Stomach (tissue), 9 donors: ENCODE measurements around the gene FRMD8. TPM values are rescaled to one million over a fixed set of nuclear protein-coding genes. Genes with fewer than 3 reads are reported as not detected.

Experiments used
- DNase-seq, 2 donors: peaks; one replicate each; pipeline versions ENCODE4 v3.0.0 to v3.0.0-alpha.2; 2013 to 2019
- H3K27ac ChIP-seq, 5 donors: fragments of 200-600 bp in 4 of 5; sonication (generic) in 4 of 5; one replicate each; pipeline ENCODE4 v1.5.1; 2013 to 2019; ENCODE audit warnings: mild to moderate bottlenecking in 1 of 5, moderate library complexity in 1 of 5
- H3K27me3 ChIP-seq, 3 donors: fragments of 200-600 bp; sonication (generic); one replicate each; pipeline ENCODE4 v1.5.1; 2017 to 2019; ENCODE audit warnings: mixed run types in 1 of 3
- H3K36me3 ChIP-seq, 4 donors: fragments of 200-600 bp; sonication (generic); 1 replicate in 3 of 4; 2 replicates in 1 of 4; pipeline ENCODE4 v1.5.1; 2016 to 2019
- H3K4me1 ChIP-seq, 4 donors: fragments of 200-600 bp; sonication (generic); one replicate each; pipeline ENCODE4 v1.5.1; 2016 to 2019
- H3K4me3 ChIP-seq, 4 donors: fragments of 200-600 bp; sonication (generic) in 3 of 4; one replicate each; pipeline ENCODE4 v1.5.1; 2016 to 2019; ENCODE audit warnings: mild to moderate bottlenecking in 1 of 4
- H3K9me3 ChIP-seq, 4 donors: fragments of 200-600 bp; sonication (generic); one replicate each; pipeline ENCODE4 v1.5.1; 2016 to 2019
- EP300 ChIP-seq: sonication (generic); formaldehyde crosslinking; IDR thresholded peaks from one replicate; pipeline ENCODE4 v1.6.1; 2017; ENCODE audit warnings: antibody characterized with exemption
- POLR2A ChIP-seq, 4 donors: fragments of 450-650 bp; IDR thresholded peaks; one replicate each; pipeline ENCODE4 v1.6.1; 2016; ENCODE audit warnings: antibody characterized with exemption in 4 of 4, control low read depth in 2 of 4, mild to moderate bottlenecking in 1 of 4, moderate library complexity in 1 of 4
- POLR2AphosphoS5 ChIP-seq, 3 donors: sonication (generic); formaldehyde crosslinking; IDR thresholded peaks; one replicate each; pipeline ENCODE4 v1.6.1; 2016; ENCODE audit warnings: antibody characterized with exemption in 3 of 3
- WGBS, 5 donors: extraction: QIAGEN DNeasy Blood & Tissue Kit in 3 of 5; methylation state at CpG; one replicate each; pipeline versions ENCODE4 v1.1.5 to v1.1.7; 2013 to 2018; 5-methylcytosine and 5-hydroxymethylcytosine counted together
- intact Hi-C: fragments of 100-400 bp; cut with DNase I; formaldehyde crosslinking; loops from one replicate; pipeline ENCODE4 v1.15.1; 2023; ENCODE audit warnings: low total_unique reads
- polyA plus RNA-seq, 3 donors: library from polyadenylated mRNA; stranded (reverse); fragments of 200-250 nt; gene quantifications; one replicate each; pipeline ENCODE4 v1.2.3, GENCODE V29; 2013
- total RNA-seq, 5 donors: library from RNA; depleted of rRNA; stranded (reverse); fragments of >200 nt; gene quantifications; one replicate each; pipeline versions ENCODE4 v1.1.0 to v1.2.3, GENCODE V29; 2014 to 2016
- TF ChIP-seq, protein P1 (sequence below), 7 experiments: fragments of 450-650 bp in 4 of 7; fragments of 200-600 bp in 3 of 7; sonication (generic) in 3 of 7; IDR thresholded peaks; one replicate each; pipeline ENCODE4 v1.5.1; 2016 to 2019; ENCODE audit warnings: antibody characterized with exemption in 7 of 7, control low read depth in 2 of 7, mild to moderate bottlenecking in 1 of 7
- donor health status: healthy with polysubstance abuse.
- donor health status: Bipolar disorder and iron deficiency.
- donor health status: healthy.

The FRMD8 gene
- total and polyA plus RNA-seq, 8 donors: 9.3 to 340 (median 20.8) TPM

GRCh38 chr11:65353900-65354264 lies 32.6 kb upstream of the FRMD8 start:
- TF ChIP-seq EP300 (no peak), POLR2A (IDR thresholded peaks at IDR 0.05) (no peak), POLR2AphosphoS5 (IDR thresholded peaks at IDR 0.05) (no peak)
- TF ChIP-seq, protein P1, sequence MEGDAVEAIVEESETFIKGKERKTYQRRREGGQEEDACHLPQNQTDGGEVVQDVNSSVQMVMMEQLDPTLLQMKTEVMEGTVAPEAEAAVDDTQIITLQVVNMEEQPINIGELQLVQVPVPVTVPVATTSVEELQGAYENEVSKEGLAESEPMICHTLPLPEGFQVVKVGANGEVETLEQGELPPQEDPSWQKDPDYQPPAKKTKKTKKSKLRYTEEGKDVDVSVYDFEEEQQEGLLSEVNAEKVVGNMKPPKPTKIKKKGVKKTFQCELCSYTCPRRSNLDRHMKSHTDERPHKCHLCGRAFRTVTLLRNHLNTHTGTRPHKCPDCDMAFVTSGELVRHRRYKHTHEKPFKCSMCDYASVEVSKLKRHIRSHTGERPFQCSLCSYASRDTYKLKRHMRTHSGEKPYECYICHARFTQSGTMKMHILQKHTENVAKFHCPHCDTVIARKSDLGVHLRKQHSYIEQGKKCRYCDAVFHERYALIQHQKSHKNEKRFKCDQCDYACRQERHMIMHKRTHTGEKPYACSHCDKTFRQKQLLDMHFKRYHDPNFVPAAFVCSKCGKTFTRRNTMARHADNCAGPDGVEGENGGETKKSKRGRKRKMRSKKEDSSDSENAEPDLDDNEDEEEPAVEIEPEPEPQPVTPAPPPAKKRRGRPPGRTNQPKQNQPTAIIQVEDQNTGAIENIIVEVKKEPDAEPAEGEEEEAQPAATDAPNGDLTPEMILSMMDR (IDR thresholded peaks at IDR 0.05): no peak
- peaks cover 0 to 13% (median 0%) of the 10 kb centered on the region in 3 donors for H3K27me3 ChIP-seq
- peak overlapping the region; percentile 45 to 77 (median 72) for H3K27ac ChIP-seq
- peak overlapping the region; percentile 74 to 82 (median 78) for H3K4me3 ChIP-seq
- H3K36me3 ChIP-seq: peaks cover 29 to 39% (median 39%) of the 10 kb centered on the region in 4 donors
- no peaks in the 10 kb centered on the region for H3K9me3 ChIP-seq
- WGBS, 5 donors: 13 to 23% (median 19%) methylated on average over 16 of the region's 16 CpGs
- peaks cover 19 to 27% (median 25%) of the 10 kb centered on the region in 4 donors for H3K4me1 ChIP-seq
- intact Hi-C loops: no loop called here
- DNase-seq: no peak

- Histone ChIP-seq H3K27me3 (peaks cover 0 to 13% (median 0%) of the 10 kb centered on the region in 3 donors), H3K9me3 (no peaks in the 10 kb centered on the region), H3K36me3 (peaks cover 23 to 34% (median 33%) of the 10 kb centered on the region in 4 donors), H3K4me3 (peak within 1 kb of the TSS; percentile 74 to 82 (median 78)), H3K4me1 (peaks cover 19 to 27% (median 25%) of the 10 kb centered on the region in 4 donors), H3K27ac (peak within 1 kb of the TSS; percentile 63 to 77 (median 73))
- TF ChIP-seq POLR2AphosphoS5 (IDR thresholded peaks at IDR 0.05): peak in 1 of 3 donors; percentile 48
- TF ChIP-seq POLR2A (IDR thresholded peaks at IDR 0.05): no peak
- 0 to 1% (median 1%) methylated on average over 30 to 79 of the region's 79 CpGs for WGBS, 5 donors
- intact Hi-C loops: no loop called here
- peak; percentile 98 to 99 for DNase-seq
Measured at GRCh38 chr11:65354265-65355012, 32.0 kb upstream of the FRMD8 start, which contains the start of gene TIGD3. TSS of gene TIGD3 (plus strand) at chr11:65354751. CDS start at chr11:65355809, 1,058 bp downstream.

DNA sequence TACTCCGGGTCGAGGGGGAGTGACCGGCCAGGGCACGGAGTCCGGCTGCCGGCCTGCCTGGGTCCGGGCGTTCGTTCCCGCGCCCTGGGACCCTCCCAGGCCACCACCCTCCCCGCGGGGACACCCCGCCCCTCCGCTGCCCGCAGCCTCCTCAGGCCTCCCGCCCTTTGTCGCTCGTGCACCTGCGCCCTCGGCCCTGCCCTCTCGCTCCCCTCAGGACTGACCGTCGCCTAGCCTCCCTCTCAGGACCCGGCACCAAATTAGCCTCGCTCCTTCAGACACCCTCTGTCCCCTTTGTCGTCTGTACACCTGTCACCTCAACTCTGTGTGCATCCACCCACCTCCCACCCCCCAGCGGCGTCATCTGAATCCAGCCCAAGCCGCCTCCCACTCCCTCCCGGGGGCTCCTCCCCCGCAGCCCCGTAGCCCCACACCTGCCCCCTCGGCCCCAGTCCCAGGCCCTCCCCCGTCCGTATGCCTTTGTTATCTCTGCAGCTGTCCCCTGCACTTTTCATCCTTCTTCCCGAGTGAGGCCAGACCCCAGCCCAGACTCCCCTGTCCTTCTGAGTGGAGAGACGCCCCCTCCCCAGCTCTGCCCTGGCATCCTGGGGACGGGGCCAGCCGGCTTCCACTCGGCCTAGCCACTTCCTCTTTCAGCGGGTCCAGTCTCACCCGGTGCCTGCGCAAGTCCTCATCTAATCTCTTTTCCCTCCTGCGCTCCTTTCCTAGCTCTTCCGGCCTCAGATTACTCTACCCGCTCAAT lies 31.2 kb upstream of the FRMD8 start:
- TF ChIP-seq, protein P1 (IDR thresholded peaks at IDR 0.05): no peak
- no peak for TF ChIP-seq POLR2AphosphoS5 (IDR thresholded peaks at IDR 0.05)
- no peak for TF ChIP-seq EP300
- TF ChIP-seq POLR2A (IDR thresholded peaks at IDR 0.05): no peak
- WGBS, 5 donors: 1 to 2% (median 2%) methylated on average over 28 to 46 of the region's 47 CpGs
- peak overlapping the region; percentile 74 to 82 (median 78) for H3K4me3 ChIP-seq
- peaks cover 23 to 26% (median 26%) of the 10 kb centered on the region in 4 donors for H3K36me3 ChIP-seq
- H3K9me3 ChIP-seq: no peaks in the 10 kb centered on the region
- H3K27me3 ChIP-seq: peaks cover 0 to 13% (median 0%) of the 10 kb centered on the region in 3 donors
- peak overlapping the region; percentile 63 to 77 (median 73) for H3K27ac ChIP-seq
- intact Hi-C loops: no loop called here
- H3K4me1 ChIP-seq: peaks cover 19 to 27% (median 25%) of the 10 kb centered on the region in 4 donors
- peak in 1 of 2 donors; percentile 70 for DNase-seq

DNA sequence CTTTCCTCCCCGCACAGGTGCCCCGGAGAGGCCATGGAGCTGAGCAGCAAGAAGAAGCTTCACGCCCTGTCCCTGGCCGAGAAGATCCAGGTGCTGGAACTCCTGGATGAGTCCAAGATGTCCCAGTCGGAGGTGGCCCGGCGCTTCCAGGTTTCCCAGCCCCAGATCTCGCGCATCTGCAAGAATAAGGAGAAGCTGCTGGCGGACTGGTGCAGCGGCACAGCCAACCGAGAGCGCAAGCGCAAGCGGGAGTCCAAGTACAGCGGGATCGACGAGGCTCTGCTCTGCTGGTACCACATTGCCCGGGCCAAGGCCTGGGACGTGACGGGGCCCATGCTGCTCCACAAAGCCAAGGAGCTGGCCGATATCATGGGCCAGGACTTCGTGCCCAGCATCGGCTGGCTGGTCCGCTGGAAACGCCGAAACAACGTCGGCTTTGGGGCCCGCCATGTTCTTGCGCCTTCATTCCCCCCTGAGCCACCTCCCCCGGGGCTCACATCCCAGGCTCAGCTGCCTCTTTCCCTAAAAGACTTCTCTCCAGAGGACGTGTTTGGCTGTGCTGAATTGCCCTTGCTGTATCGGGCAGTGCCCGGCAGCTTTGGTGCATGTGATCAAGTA lies 30.6 kb upstream of the FRMD8 start:
- Histone ChIP-seq H3K4me3 (peak overlapping the region; percentile 74 to 82 (median 78)), H3K36me3 (peaks cover 18 to 19% (median 19%) of the 10 kb centered on the region in 4 donors), H3K27me3 (peaks cover 0 to 13% (median 0%) of the 10 kb centered on the region in 3 donors), H3K27ac (peak overlapping the region in 1 of 5 donors; percentile 34), H3K9me3 (no peaks in the 10 kb centered on the region), H3K4me1 (peaks cover 19 to 27% (median 25%) of the 10 kb centered on the region in 4 donors)
- TF ChIP-seq POLR2AphosphoS5 (IDR thresholded peaks at IDR 0.05) (no peak), EP300 (no peak), POLR2A (IDR thresholded peaks at IDR 0.05) (no peak)
- TF ChIP-seq, protein P1 (IDR thresholded peaks at IDR 0.05): no peak
- intact Hi-C loops: no loop called here
- WGBS, 5 donors: 37 to 48% (median 37%) methylated on average over 28 to 35 of the region's 35 CpGs
- peak in 1 of 2 donors; percentile 72 for DNase-seq
